HG03097 (cell line): ENCODE measurements around the gene LIMS2.

Source experiments
- ATAC-seq: cut with Tn5 transposase; IDR thresholded peaks from one replicate; pipeline ENCODE4 v1.9.1; 2021; ENCODE audit not compliant: unreplicated experiment, low FRiP score

The LIMS2 gene

DNA sequence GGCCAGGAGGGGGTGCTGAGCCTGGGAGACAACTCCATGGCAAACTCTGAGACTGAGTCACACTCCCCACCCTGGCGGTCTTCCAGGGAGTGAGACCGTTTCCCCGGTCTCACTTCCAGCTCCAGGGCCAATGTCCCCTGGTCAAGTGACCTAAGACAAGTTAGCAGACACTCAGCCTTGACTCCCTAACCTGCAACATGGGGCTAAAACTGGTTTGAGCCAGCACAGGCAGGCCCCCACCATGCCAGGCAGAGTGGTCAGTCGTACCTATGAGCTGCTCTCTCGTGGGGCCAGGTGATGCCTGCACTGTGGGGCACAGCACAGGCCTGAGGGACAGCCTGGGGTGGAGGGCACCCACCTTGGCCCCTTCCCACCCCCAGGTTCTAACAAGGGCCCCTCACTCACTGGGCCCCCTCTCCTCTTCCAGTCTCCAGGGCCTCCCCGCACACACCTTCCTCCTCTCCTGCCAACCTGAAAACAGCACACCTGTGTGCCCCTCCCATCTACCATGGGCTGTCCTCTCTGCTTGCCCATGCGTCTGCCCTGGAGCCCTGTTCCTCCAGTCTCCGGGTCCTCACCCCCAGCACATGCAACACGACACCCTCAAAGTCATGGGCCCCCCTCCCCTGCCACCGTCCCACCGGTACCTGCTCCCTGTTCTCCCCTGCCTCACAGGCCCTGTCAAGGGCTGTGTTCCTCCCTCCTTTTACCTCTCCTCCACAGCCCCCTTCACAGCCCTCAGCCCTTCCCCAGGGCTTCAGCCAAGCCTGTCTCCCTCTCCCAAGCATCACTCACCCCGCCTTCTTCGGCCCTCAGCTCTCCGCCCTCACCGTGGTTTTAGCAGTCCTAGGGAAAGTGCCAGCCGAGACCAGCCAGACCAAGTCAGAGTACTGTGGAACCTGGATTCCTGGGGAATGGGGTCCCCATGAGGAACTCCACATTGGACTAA lies 27.8 kb downstream of the LIMS2 start:
- ATAC-seq = no peak

DNA sequence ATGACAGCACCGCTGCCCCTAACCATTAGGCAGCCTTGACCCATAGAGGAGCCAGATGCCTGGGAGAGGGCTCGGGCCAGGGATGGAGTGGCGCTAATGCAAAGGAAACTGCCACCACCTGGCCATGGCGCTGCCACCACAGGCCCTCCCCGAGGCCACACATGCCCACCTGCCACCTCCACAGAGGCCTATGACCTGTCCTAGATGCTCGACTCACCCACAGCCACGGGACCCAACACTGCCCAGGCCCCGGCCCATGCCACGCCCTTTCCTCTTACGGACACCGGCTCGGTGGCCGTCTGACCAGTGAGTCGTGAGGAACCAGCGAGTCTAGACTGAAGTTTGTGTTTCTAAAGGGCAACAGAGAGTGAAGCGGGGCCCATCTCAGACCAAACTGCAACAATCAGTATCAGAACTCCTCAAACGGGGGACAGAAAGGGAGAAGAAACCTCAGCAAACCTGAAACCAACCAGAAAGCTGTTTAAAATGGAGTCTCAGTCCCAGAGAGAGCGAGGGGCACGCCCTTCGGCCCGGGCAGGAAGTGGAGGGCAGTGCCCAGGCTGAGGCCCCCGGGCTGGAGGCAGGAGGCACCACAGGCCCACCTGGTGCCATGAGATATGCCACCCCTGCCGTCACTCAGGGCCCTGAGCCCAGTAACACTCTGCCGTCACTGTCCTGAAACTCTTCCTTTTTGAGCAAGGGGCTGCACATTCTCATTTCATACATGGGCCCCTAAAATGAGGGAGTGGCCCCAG lies 28.7 kb downstream of the LIMS2 start:
- no peak for ATAC-seq

DNA sequence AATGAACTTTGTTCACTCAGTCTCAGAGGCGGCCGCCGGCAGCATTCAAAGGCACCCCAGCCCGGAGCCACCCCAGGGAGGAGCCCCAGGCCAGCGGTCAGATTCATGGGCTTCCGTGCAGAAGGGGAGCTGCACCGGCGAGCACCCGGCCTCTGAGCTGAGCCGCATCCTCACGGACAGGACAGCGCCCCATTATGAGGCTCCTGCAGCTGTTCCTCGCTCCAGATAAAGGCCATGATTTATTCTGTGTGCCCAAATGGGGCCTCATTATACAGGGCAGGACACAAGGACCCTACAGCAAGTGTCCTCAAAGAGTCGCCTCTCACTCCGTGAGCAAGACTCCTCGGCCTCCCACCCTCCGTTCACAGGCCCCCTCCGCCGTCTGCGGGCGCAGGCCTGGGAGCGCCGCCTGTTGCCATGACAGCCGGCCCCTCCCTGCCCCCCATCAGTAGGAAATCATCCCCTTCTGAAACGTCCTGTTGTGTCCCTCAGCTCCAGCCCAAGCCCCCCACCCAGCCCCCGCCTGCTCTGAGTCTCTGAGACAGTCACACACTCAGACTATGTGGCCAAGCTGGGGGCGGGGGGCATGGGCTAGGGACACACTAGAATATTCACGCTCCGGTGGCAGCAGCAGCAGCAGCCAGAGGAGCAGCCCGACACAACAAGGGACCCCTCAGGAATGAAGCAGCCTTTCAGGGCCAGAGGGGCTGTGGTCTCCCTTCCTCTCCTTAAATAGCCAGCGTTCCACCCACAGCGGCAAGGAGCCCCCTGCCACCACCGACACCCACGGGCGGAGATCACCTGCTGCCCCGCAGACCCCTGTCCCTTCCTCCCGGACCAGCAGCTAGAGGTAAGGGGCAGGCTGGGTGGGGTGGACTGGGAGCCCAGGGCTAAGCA lies 29.7 kb downstream of the LIMS2 start, which contains the start of gene GPR17:
Gene GPR17 (plus strand): TSS at position 759 of the 897 bp plus-strand sequence. CDS start 4,583 bp downstream, outside the sequence.
- ATAC-seq = no peak

DNA sequence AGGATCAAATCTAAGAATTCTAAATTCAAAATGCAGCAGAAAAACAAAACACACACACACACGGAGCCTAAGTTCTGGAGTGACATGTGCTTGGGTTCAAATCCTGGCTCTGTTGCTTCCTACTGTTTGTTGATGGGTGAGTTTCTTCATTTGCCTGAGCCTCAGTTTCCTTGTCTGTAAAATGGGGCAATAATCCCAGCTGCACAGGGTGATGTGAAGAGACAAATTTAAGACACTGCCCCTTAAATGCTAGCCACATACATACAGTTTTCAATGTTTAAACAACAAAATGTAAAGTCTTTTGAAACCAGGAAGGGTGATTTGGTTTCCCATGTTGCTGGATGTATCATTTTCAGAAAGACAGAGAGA lies 30.3 kb downstream of the LIMS2 start:
- no peak for ATAC-seq

DNA sequence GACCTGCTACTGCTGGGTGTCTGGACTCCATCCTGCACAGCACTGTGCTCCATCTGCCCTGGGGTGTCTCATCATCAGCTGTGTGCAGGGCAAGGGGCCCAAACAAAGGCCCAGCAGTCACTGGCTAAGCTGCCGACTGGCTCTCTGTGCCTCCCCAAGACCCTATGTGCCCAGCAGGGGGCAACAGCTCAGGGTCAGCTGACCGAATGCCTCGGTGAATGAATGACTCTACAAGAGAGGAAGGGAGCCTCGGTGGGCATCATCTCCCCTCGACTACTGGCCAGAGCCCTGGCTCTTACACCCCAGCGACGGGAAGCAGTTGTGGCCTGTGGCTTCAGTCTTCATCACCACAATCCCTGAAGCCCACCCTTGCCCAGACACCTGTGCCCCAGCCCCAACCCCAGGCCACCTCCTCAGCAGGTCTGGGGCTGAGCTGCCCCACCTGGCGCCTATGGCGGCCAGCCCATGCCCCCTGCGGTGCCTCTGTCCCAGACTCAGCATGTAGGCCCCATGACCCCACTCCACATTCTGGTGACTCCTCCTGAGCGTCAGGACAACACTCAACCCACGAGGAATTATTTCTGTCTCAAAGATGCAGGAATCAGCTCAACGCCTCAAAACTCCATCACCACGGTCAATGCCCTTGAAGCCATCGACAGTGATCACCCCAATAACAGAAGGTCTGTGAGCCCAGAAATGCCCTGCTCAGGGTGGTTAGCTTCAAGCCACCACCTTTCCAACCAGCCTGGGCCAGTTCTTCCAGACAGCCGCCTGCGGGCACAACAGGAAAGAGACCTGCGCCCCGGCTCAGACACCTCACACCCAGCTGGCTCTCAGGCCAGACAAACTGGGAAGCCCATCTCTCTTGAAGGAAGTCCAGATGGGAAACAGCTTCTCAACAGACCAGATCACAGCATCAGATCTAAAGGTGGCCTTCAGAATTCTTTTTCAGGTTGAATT lies 31.0 kb downstream of the LIMS2 start:
- no peak for ATAC-seq

DNA sequence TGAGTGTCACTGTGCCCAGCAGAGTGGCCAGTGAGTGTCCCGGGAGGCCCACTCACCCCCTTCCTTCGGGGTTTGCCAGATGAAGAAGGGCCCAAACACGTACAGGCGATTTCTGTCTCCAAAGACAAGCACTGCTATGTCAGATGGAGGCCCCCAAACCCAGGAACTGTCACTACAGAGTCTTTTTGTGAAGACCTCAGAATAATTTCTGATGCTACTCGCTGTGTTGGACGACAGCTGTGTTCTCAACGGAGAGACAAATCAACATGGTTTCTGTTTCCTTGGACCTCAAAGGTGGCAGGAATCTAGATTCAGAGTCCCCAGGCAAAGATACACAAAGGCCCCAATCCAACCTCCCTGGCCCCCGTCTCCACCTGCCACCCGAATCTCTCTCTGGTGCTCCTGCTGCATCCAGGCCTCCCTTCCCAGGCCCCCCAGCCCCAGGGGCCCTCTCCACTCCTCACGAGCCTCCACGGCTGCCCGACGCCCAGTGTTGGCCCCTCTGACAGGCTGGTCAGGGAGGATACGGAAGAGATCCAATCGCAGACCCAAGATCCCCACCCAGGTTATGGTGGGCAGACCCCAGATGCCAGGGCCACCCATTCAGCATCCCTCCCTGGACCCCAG lies 31.8 kb downstream of the LIMS2 start:
- no peak for ATAC-seq

DNA sequence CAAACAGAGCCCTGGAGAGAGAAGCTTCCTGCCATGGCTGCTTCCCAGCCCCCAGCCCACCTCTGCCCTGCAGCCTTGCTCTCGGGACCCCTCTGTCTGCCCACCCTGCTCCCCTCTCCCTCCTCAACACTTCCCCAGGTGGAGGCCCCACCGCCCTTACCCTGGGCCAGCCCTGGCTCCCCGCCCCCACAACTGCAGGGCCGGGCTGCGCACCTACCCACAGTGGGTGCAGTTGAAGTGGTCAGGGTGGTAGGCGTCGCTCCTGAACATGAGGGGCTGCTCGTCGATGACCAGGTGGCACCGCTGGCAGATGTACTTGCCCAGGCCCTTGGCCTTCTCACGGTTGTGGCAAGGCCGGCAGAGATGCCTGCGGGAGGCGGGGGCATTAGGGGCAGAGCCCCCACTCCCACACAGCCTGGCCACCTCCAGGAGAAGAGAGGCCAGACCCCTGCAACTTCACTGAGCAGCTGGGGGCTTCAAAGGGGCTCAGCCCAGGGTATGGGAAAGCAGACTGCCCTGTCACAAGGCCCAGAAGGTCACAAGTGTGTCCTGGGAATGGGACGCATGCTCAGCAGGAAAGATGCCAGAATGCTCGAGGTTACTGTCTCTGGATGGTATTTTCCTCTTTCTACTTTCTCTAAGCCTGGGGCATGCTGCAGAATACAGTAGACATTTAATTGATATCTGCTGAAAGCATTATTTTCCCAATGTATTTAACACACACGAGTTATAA lies 32.5 kb downstream of the LIMS2 start:
- ATAC-seq = no peak

DNA sequence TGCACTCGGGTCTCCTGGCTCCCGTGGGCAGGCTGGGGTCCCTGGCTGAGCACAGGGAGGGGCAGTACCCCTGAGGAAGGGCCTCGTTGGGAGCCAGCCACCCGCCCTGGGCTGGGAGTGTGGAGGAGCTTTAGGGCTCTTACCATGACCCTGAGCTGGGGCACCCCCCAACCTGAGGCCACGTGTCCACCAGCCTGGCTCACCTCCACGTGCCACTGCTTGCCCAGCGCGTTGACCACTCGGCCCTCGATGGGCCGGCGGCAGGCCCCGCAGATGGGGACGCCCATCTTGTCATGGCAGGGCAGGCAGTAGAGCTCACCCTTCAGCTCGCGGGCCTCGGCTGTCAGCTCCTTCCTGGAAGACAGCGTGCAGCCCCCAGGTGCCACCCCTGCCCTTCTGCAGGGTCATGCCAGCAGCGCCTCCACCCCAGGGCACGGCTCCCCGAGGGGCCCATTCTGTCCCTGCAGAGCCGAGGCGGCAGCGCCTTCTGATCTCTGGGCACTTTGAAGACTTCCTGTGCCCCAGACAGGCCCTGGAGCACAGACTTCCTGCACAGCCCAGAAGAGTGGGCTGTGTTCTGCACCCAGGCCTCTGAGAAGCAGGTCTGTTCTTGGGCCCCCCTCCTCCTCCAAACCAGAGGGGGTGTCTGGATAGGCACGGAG lies 33.4 kb downstream of the LIMS2 start:
- ATAC-seq = no peak

DNA sequence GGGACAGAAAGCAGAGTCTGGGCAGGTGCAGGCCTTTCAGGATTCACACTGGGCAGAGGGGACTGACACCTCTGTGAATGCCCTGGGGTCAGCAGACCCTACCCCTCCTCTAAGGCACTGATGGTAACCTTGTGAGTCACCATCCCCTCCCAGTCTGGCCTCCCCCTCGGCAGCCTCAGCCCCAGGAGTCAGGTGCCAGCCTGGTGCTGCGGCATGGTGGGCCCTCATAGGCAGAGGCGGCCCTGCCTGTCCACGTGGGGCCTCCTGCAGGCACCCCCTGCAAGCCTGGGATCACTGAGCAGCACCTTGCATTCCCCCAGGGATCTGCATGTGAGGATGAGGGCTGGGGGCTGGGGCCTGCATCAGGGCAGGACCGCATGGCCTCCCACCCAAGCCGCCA lies 34.2 kb downstream of the LIMS2 start:
- no peak for ATAC-seq

DNA sequence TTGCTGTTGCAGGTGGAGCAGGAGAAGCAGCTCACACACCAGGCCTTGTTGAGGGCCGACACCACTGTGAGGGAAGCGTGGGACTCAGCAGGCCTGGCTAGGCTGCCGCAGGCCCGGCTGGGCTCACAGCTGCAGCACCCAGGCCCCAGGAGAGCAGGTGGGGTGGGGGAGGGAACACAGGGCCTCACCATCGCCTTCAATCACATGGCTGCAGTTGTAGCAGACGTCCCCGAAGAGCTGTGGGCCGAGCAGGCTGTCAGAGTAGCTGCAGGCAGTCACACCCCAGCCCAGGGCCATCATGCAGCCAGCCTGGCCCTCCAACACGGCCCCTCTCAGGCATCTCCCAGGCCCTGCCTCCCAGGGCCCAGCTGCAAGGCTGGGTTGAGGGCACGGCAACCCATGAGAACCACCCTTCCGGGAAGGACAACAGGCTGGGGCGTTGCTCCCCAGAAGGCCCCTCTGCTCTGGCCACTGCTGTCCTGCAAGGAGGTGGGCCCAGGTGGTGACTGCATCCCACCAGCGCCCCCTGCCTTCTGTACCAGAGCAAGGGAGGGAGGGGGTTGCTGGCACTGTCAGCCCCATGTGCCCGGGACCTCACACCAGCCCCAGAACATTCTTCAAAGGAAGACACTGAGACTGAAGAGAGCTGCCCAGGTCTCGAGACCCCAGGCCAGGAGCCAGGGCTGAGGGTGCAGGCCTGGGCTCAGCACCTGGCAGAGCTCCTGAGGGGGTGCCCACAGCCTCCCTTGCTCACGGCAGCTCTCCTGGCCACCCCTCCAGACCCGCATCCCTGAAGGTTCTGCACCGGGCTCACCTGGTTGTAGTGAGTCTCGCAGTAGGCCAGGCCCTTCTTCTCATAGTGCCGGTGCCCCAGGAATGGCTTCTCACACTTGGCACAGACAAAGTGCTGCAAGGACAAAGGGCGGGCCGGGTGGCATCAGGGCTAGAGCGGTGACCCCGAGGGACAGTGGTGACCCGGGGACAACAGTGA lies 35.0 kb downstream of the LIMS2 start:
- ATAC-seq = no peak

DNA sequence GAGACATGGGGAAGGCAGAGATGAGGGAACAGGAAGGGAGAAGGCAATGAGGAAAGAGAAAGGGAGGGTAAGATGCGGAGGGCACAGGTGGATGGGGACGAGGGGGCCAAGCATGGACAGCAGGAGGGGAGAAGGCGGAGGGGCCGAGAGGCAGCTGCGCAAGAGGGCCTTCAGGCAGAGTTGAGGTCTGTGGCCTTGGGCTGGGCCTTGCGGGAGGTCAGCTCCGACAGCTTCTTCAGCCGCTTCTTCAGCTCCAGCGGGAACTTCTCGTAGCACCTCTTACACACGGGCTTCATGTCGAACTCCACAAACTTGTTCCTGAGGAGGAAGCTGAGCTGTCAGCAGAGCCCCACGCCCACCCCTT lies 36.2 kb downstream of the LIMS2 start:
- no peak for ATAC-seq

DNA sequence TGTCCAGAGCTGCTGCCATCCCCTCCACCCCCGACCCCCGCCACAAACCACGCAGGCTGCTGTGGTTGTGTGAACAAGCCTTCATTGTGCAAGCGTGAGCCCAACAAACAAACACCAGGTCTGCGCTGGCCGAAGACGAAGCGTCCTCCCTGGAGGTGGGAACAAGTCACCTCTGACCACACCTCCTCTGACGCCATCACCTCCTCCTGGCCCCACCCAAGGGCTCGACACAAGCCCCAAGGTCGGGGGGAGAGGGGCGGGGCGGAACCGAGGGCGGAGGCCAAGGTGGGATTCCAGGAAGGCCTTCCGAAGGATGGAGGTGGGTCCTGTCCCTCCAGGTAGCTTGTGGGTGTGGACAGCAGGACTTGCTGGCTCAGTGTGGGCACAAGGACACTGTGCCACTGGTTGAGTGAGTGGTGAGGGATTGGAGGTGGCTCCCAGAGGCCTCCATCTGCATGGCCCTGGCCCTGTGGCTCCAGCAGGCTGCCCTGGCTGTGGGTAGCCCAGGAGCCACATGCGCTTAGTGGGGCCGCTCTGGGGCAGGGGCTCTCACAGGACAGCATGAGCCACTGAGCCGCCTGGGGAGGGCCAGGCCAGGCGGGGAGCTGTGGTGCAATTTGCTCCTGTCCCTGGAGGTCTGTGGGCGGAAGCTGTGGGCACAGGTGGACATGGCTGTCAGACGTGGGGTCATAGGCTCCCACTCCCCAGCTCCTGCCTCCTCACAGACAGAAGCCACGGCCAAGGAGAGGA lies 36.8 kb downstream of the LIMS2 start:
- no peak for ATAC-seq

DNA sequence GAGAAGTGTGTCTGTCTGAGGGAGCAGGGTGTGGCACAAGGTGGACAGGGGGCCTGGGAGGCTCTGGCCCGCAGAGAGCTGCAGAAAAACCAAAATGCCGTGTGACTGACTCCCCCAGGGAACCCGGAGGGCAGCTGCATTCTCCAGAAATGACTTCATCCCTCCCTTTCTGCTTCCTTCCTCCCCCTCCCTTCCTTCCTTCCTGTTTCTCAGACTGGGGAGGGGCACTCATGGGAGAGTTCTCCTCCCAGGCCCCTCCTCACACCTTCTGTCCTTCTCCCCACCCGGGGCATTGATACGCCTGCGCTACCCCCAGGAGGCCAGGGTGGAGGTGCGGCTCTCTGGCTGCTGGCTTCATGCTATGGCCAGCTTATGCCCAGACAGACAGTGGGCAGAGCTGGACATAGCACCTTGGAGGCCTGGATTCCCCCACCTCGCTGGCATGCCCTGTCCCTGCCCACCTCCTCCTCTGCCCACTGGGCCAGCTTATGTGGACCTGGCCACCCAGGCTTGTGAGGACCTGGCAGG lies 37.5 kb downstream of the LIMS2 start:
- ATAC-seq = no peak

DNA sequence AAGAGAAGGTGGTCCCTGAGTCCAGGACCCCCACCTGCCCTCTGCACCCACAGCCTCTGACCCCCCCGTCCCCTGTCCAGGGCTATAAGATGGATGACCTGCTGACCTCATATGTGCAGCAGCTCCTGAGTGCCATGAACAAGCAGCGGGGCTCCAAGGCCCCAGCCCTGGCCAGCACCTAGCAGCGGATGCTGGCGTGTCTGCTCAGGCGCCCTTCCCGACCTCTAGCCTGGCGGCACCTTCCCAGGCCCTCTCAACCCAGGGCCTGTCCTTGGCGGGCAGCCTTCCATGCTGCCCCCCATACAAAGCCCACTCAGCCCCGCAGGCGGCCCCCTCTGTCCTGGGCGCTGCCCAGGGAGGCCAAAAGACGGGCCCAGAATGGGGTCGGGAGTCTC lies 38.1 kb downstream of the LIMS2 start:
- no peak for ATAC-seq

DNA sequence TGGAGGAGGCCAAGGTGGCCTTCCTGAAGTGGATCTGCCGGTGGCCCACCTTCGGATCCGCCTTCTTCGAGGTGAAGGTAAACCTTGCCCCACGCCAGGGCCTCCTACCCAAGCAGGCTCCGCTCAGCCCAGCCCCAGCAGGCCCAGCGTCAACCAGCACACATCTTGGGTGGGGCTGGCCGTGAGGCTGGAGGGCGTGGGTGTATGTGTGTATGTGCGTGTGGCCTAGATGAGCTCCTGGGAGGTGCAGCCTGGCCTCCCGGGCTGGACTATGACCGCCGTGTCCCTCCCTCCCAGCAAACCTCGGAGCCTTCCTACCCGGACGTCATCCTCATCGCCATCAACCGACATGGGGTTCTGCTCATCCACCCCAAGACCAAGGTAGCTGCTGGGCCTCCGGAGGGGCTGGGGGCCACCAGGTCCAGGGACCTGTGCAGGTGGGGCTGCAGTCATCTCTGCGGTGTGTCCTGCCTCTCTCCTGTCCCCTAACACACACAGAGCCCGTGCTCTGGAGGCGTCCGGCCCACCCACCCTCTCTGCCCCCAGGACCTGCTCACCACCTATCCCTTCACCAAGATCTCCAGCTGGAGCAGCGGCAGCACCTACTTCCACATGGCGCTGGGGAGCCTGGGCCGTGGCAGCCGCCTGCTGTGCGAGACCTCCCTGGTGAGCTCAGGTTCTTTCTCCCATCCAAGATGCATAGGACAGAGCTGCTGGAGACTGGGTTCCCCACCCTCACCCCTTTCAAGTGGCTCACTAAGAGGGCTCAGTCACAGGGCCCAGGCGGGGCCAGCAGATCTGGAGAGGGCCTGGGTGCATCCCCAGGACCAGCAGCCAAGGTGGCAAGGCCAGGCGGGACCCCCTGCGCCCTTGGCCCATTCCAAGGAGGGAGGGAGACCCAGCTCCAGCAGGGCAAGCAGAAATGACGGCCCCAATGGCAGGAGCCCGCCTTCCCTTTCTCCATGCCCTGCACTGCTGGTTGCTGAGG lies 38.8 kb downstream of the LIMS2 start:
- ATAC-seq = no peak
